H1 (cell line): ENCODE measurements around the gene DIPK1A. TPM values are rescaled to one million over a fixed set of nuclear protein-coding genes. Genes with fewer than 3 reads are reported as not detected.

Source experiments
- BACH1 ChIP-seq: IDR thresholded peaks from 2 replicates; pipeline ENCODE4 v1.6.1; 2012; ENCODE audit warnings: low read length, improper control_type of control experiment
- CHD7 ChIP-seq: fragments of 300-600 bp; sonication (generic); IDR thresholded peaks from 2 replicates; pipeline ENCODE4 v1.7.1; 2012; ENCODE audit warnings: low read length, moderate library complexity, mild to moderate bottlenecking, inconsistent platforms; ENCODE audit not compliant: insufficient replicate concordance
- CREB1 ChIP-seq: IDR thresholded peaks from 2 replicates; pipeline ENCODE4 v1.6.1; 2012; ENCODE audit warnings: inconsistent platforms
- EZH2 ChIP-seq: fragments of 200-600 bp; sonication (generic); IDR thresholded peaks from 2 replicates; pipeline ENCODE4 v1.7.1; 2012; ENCODE audit warnings: low read depth, mild to moderate bottlenecking, moderate library complexity, low read length, inconsistent platforms; ENCODE audit not compliant: severe bottlenecking
- NANOG ChIP-seq: IDR thresholded peaks from 2 replicates; pipeline ENCODE4 v1.6.1; 2011; ENCODE audit warnings: low read length, low read depth, mild to moderate bottlenecking, inconsistent platforms; ENCODE audit not compliant: insufficient read depth, poor library complexity, severe bottlenecking
- POLR2A ChIP-seq, 2 experiments: IDR thresholded peaks; 1 replicate in 1 of 2; 2 replicates in 1 of 2; pipeline ENCODE4 v1.6.1; 2011; ENCODE audit warnings: low read depth in 2 of 2, low read length in 2 of 2, mild to moderate bottlenecking in 2 of 2; ENCODE audit errors: control extremely low read depth in 1 of 2
- RXRA ChIP-seq: IDR thresholded peaks from 2 replicates; pipeline ENCODE4 v1.6.1; 2011; ENCODE audit warnings: low read depth, mild to moderate bottlenecking, low read length, moderate library complexity; ENCODE audit not compliant: insufficient read depth
- TAF7 ChIP-seq: optimal IDR thresholded peaks from 2 replicates; pipeline ENCODE3; 2011; ENCODE audit warnings: low read depth, mild to moderate bottlenecking, inconsistent platforms, low read length, moderate library complexity, borderline replicate concordance
- polyA plus RNA-seq, 7 experiments: library from polyadenylated mRNA; depleted of rRNA in 3 of 7; stranded (reverse) in 5 of 7; unstranded in 2 of 7; fragments of >200 nt in 5 of 7; fragments of 200-250 nt in 2 of 7; gene quantifications; 1 replicate in 5 of 7; 2 replicates in 1 of 7; 4 replicates in 1 of 7; pipeline versions ENCODE4 v1.2.1 to v1.2.3, GENCODE V29; 2011 to 2013; ENCODE audit warnings: missing spikeins in 2 of 7, mixed read lengths in 2 of 7
- total RNA-seq: library from RNA; stranded (reverse); fragmentation: NEBNext Ultra II Directional; extraction: Animal tissue kit (Norgen Biotek cat#: 25700); gene quantifications from 2 replicates; pipeline ENCODE4 v1.2.1, GENCODE V29; 2021

DIPK1A gene
- total and polyA plus RNA-seq, 2 of the 8 experiments (the other 6 are each of a cell fraction or from before 2014, with no cell fraction given), result 2.5 to 5.0 TPM

- no peak for TF ChIP-seq CHD7
- peak; percentile 33; the same call in 1 of the 2 replicates for TF ChIP-seq CREB1
- peak in 1 of 2 experiments; percentile 62; a peak in 2 of 3 replicates for TF ChIP-seq POLR2A (IDR thresholded peaks at IDR 0.05; ENCODE audit: control extremely low read depth in 1 of 2, low read depth in 2 of 2, low read length in 2 of 2)
- TF ChIP-seq TAF7, result peak; percentile 15
- no peak for TF ChIP-seq BACH1
- TF ChIP-seq EZH2, result no peak
- no peak for TF ChIP-seq RXRA
- no peak for TF ChIP-seq NANOG
These were observed at the start of gene DIPK1A (continued) for GRCh38 chr1:92961131-92961895.
